Erythroblast (primary cell): ENCODE results near the gene TWSG1.
"Not testable (repeated sequence)": the region's sequence is repeated elsewhere in the genome, so short reads cannot be mapped to it uniquely, and the experiment has no call there.

Experiments
- GATA1 ChIP-seq: IDR thresholded peaks from 2 replicates; pipeline ENCODE4 v1.6.1; 2011; ENCODE audit warnings: low read depth, mild to moderate bottlenecking, control low read depth, low read length, moderate library complexity
- POLR2A ChIP-seq: IDR thresholded peaks from 2 replicates; pipeline ENCODE4 v1.6.1; 2011; ENCODE audit warnings: mild to moderate bottlenecking, low read length

- not testable (repeated sequence) for TF ChIP-seq POLR2A, GATA1
These were observed 67.9 kb downstream of the TWSG1 start for GRCh38 chr18:9402358-9403007.
